OCI-LY3 (cell line): ENCODE data around the gene INPP5A.
"Not testable (repeated sequence)": the region's sequence is repeated elsewhere in the genome, so short reads cannot be mapped to it uniquely, and the experiment has no call there.

Source experiments
- H2AFZ ChIP-seq: fragments of 200-600, 300-600 bp; shearing (Covaris generic); 2 replicates; pipeline ENCODE4 v1.6.0; 2014; ENCODE audit warnings: antibody characterized with exemption, low read depth, low read length
- H3K27ac ChIP-seq: fragments of 200-600, 300-600 bp; sonication (generic); 2 replicates; pipeline ENCODE4 v1.5.1; 2014; ENCODE audit warnings: mild to moderate bottlenecking, low read length, moderate library complexity, mixed read lengths
- H3K27me3 ChIP-seq: fragments of 200-600, 300-600 bp; sonication (generic); 2 replicates; pipeline ENCODE4 v1.6.1; 2014; ENCODE audit warnings: low read depth, low read length, mixed read lengths
- H3K36me3 ChIP-seq: fragments of 200-600, 300-600 bp; sonication (generic); replicated peaks from 2 replicates; pipeline ENCODE3; 2014; ENCODE audit warnings: low read depth, low read length, mixed read lengths
- H3K4me1 ChIP-seq: fragments of 300-600, 200-600 bp; sonication (generic); 2 replicates; pipeline ENCODE4 v1.6.1; 2014; ENCODE audit warnings: low read length, mixed read lengths
- H3K4me2 ChIP-seq: fragments of 200-600, 300-600 bp; sonication (generic); 2 replicates; pipeline ENCODE4 v1.6.1; 2014; ENCODE audit warnings: low read length, mixed read lengths
- H3K4me3 ChIP-seq: fragments of 300-600, 200-600 bp; sonication (generic); 2 replicates; pipeline ENCODE4 v1.5.1; 2014; ENCODE audit warnings: antibody characterized with exemption, mild to moderate bottlenecking, low read length, moderate library complexity
- H3K79me2 ChIP-seq: fragments of 300-600, 200-600 bp; shearing (Covaris generic); 2 replicates; pipeline ENCODE4 v1.6.1; 2014; ENCODE audit warnings: mild to moderate bottlenecking, low read length, mixed read lengths
- H3K9ac ChIP-seq: fragments of 300-600, 200-600 bp; shearing (Covaris generic); 2 replicates; pipeline ENCODE4 v1.6.0; 2014; ENCODE audit warnings: mild to moderate bottlenecking, low read length, moderate library complexity
- H3K9me3 ChIP-seq: fragments of 200-600, 300-600 bp; shearing (Covaris generic); 2 replicates; pipeline ENCODE4 v1.6.1; 2014; ENCODE audit warnings: low read length, mixed read lengths; ENCODE audit not compliant: insufficient read depth
- H4K20me1 ChIP-seq: fragments of 200-600, 300-600 bp; sonication (generic); 2 replicates; pipeline ENCODE4 v1.6.1; 2016; ENCODE audit warnings: low read length, mixed read lengths; ENCODE audit not compliant: insufficient read depth
- CTCF ChIP-seq: fragments of 200-600, 300-600 bp; sonication (generic); IDR thresholded peaks from 2 replicates; pipeline ENCODE4 v1.5.1; 2014; ENCODE audit warnings: antibody characterized with exemption, low read length, low read depth
- EZH2phosphoT487 ChIP-seq: fragments of 200-600 bp; shearing (Covaris generic); IDR thresholded peaks from 2 replicates; pipeline ENCODE4 v1.6.1; 2018; ENCODE audit warnings: antibody characterized with exemption, mixed run types, low read depth

The INPP5A gene

GRCh38 chr10:132790934-132791829 is 253.6 kb downstream of the INPP5A start:
- Histone ChIP-seq H3K27me3 (no peaks in the 10 kb centered on the region), H3K27ac (no peak overlapping the region), H3K9me3 (no peaks in the 10 kb centered on the region), H3K79me2 (no peaks in the 10 kb centered on the region), H3K4me3 (no peak overlapping the region), H2AFZ (no peak overlapping the region), H3K9ac (no peak overlapping the region), H3K36me3 (no peaks in the 10 kb centered on the region), H4K20me1 (no peaks in the 10 kb centered on the region), H3K4me2 (no peak overlapping the region), H3K4me1 (no peaks in the 10 kb centered on the region)
- no peak for TF ChIP-seq EZH2phosphoT487
- TF ChIP-seq CTCF: no peak

- not testable (repeated sequence) for H3K9me3 ChIP-seq, H2AFZ ChIP-seq, H3K4me1 ChIP-seq, H3K27me3 ChIP-seq, H3K4me3 ChIP-seq, H3K36me3 ChIP-seq, H3K9ac ChIP-seq, H3K79me2 ChIP-seq, H3K27ac ChIP-seq, H4K20me1 ChIP-seq, H3K4me2 ChIP-seq
These were observed 254.5 kb downstream of the INPP5A start for GRCh38 chr10:132792099-132792498.

GRCh38 chr10:132792796-132793195 is 255.2 kb downstream of the INPP5A start:
- no peaks in the 10 kb centered on the region for H3K27me3 ChIP-seq
- no peak for TF ChIP-seq EZH2phosphoT487
- no peak for TF ChIP-seq CTCF
- no peaks in the 10 kb centered on the region for H3K36me3 ChIP-seq
- H3K4me3 ChIP-seq: no peak overlapping the region
- no peak overlapping the region for H2AFZ ChIP-seq
- H3K27ac ChIP-seq: no peak overlapping the region
- no peak overlapping the region for H3K4me2 ChIP-seq
- H3K79me2 ChIP-seq: no peaks in the 10 kb centered on the region
- H4K20me1 ChIP-seq: no peaks in the 10 kb centered on the region
- H3K4me1 ChIP-seq: no peaks in the 10 kb centered on the region
- no peaks in the 10 kb centered on the region for H3K9me3 ChIP-seq
- no peak overlapping the region for H3K9ac ChIP-seq

GRCh38 chr10:132793213-132793612 is 255.6 kb downstream of the INPP5A start:
- H3K9me3 ChIP-seq: no peaks in the 10 kb centered on the region
- H3K27me3 ChIP-seq: no peaks in the 10 kb centered on the region
- no peaks in the 10 kb centered on the region for H4K20me1 ChIP-seq
- TF ChIP-seq EZH2phosphoT487 (no peak), CTCF (no peak)
- no peaks in the 10 kb centered on the region for H3K36me3 ChIP-seq
- no peak overlapping the region for H3K9ac ChIP-seq
- no peak overlapping the region for H3K4me3 ChIP-seq
- H2AFZ ChIP-seq: no peak overlapping the region
- no peaks in the 10 kb centered on the region for H3K79me2 ChIP-seq
- no peaks in the 10 kb centered on the region for H3K4me1 ChIP-seq
- no peak overlapping the region for H3K4me2 ChIP-seq
- no peak overlapping the region for H3K27ac ChIP-seq
